Measurements from ENCODE around the gene ABCA10.
"Not testable (repeated sequence)": the region's sequence is repeated elsewhere in the genome, so short reads cannot be mapped to it uniquely, and the experiment has no call there.

The ABCA10 gene, protein sequence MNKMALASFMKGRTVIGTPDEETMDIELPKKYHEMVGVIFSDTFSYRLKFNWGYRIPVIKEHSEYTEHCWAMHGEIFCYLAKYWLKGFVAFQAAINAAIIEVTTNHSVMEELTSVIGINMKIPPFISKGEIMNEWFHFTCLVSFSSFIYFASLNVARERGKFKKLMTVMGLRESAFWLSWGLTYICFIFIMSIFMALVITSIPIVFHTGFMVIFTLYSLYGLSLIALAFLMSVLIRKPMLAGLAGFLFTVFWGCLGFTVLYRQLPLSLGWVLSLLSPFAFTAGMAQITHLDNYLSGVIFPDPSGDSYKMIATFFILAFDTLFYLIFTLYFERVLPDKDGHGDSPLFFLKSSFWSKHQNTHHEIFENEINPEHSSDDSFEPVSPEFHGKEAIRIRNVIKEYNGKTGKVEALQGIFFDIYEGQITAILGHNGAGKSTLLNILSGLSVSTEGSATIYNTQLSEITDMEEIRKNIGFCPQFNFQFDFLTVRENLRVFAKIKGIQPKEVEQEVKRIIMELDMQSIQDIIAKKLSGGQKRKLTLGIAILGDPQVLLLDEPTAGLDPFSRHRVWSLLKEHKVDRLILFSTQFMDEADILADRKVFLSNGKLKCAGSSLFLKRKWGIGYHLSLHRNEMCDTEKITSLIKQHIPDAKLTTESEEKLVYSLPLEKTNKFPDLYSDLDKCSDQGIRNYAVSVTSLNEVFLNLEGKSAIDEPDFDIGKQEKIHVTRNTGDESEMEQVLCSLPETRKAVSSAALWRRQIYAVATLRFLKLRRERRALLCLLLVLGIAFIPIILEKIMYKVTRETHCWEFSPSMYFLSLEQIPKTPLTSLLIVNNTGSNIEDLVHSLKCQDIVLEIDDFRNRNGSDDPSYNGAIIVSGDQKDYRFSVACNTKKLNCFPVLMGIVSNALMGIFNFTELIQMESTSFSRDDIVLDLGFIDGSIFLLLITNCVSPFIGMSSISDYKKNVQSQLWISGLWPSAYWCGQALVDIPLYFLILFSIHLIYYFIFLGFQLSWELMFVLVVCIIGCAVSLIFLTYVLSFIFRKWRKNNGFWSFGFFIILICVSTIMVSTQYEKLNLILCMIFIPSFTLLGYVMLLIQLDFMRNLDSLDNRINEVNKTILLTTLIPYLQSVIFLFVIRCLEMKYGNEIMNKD (N-terminal part only)

DNA sequence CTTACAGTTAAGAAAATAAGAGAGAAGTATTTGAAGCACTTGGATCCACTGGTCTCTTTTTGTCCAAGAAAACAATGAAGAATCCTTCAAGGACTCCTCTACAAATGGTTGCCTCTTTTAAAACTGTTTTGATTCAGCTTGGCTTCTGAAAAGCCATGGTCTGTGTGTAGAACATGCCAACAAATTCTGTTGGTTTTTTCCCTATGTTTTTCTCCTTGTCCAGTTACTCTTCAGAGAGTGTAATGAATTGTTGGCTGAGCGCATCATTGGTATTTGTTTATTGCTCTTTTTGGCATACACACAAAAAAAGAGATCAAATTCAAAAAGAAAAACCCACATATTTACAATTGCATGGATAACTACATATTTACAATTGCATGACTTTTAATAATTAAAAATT lies at the start of gene ABCA10:
Gene ABCA10 (minus strand): TSS at position 249 of the 400 bp plus-strand sequence. CDS start 3,466 bp downstream, outside the sequence.
- DNase-seq: no peak

DNA sequence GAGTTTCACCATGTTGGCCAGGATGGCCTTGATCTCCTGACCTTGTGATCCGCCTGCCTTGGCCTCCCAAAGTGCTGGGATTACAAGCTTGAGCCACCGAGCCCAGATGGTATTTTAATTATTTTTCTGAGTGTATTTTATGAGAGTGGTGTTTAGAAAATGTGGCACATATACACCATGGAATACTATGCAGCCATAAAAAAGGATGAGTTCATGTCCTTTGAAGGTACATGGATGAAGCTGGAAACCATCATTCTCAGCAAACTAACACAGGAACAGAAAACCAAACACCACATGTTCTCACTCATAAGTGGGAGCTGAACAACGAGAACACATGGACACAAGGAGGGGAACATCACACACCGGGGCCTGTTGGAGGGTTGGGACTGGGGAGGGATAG lies 47.7 kb upstream of the ABCA10 start:
- not testable (repeated sequence) for DNase-seq

- DNase-seq: no peak
Observed at GRCh38 chr17:69275751-69276150, 47.1 kb upstream of the ABCA10 start.

DNA sequence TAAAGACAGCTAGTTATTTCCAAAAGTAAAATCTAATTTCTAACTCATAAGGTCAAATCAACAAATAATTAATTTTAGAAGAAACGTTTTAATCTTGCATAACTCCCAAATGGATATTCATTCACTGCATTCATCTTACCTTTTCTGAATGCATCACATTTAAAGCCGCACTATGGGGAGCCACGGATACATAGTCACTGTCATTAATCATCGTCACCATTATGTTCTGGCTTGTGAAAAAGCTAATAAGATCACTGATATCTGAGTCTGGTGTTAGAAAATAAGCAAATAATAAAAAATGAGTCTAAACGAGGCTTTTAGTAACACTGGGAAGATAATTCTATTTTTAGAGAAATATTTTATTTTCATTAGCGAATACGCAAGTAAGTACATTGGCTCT lies 42.4 kb upstream of the ABCA10 start:
- DNase-seq: no peak

DNA sequence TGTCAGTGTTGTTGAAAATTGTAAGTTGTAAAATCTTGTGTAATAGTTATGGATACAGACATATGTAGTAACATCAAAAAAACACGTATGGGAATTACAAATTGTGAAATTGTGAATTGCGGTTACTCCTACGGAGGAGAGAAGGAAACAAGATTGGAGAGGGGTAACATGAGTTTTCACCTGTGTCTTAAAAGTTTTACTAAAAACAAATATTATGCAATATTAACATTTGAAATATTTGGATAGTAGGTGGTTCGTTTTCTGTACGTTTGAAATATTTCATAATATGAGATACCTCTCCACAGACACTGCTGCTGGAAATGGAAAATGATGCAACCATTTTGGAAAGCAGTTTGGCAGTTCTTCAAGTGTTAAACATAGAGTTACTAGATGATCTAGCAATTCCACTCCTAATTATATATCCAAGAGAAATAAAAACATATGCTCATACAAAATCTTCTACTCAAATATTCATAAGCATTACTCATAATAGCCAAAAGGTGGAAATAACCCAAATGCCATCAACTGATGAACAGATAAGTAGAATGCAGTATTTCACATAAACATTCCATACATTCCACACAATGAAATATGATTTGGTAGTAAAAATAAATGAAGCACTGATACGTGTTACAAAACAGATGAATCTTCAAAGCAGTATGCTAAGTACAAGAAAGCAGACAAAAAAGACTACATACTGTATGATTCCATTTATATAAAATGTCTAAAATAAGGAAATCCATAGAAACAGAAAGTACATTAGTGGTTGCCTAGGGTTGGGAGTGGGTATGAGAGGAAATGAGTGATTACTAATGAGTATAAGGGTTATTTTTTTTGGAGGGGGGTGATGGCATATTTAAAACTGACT lies 40.7 kb upstream of the ABCA10 start:
- no peak for DNase-seq

DNA sequence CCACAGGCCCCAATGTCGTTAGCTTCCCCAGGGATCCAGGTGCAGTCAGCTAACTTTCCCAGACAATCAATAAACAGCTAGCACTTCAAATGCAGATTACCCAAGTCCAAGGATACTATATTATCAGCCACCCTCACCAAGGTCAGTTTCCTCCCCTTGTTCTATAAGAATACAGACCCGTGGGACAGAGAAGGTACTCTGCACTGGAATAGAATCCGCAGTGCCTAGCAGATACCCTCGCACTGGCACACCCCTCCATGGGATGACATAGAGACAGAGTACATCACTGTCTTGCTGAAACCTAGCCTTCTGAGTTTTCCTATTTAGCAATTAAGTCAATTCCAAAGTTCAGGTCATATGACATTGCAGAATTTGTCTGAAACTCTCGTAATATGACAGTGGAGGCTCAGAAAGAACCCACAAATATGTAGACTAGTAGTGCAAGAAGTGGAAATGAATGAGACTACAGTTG lies 40.0 kb upstream of the ABCA10 start:
- DNase-seq: no peak

GRCh38 chr17:69267219-69267618 lies 38.6 kb upstream of the ABCA10 start:
- no peak for DNase-seq

GRCh38 chr17:69265873-69266272 lies 37.2 kb upstream of the ABCA10 start:
- DNase-seq: no peak

- no peak for DNase-seq
Observed at GRCh38 chr17:69254187-69254586, 25.6 kb upstream of the ABCA10 start.

DNA sequence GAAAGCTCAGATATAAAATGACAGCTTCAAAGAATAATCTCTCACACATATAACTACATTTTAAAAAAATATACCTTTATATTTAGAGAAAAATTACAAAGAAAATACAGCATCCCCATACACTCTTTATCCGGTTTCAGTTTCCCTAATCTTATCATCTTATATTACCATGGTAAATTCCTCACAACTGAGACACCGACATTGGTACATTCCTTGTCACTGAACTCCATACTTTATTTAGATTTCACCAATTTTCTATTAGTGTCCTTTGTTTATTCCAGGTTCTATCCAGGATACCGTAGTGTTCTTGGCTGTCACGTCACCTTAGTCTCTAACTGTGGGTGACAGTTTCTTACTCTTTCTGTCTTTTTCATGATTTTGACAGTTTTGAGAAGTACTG lies 22.0 kb upstream of the ABCA10 start:
- no peak for DNase-seq

GRCh38 chr17:69246726-69247375 lies 18.2 kb upstream of the ABCA10 start:
- DNase-seq: peak; percentile 51

DNA sequence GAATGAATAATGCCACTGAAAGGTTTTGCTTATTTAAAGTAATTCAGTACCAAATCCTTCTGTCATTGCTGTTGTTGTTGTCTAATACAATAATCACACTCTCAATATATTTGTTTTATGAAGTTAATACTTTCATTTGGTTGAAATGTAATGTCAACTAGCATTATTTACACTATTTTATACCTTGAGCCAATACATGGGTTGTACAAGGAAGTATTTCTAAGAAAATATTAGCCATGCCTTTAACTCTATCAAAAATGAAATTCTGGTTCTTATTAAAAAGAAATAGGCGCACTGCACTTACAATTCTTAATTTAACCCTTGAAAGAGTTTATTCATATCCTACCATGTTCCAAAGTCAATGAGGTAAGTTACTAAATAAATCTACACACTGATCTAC lies 17.6 kb upstream of the ABCA10 start:
- DNase-seq: no peak

- no peak for DNase-seq
Observed at GRCh38 chr17:69245617-69246016, 17.0 kb upstream of the ABCA10 start.

DNA sequence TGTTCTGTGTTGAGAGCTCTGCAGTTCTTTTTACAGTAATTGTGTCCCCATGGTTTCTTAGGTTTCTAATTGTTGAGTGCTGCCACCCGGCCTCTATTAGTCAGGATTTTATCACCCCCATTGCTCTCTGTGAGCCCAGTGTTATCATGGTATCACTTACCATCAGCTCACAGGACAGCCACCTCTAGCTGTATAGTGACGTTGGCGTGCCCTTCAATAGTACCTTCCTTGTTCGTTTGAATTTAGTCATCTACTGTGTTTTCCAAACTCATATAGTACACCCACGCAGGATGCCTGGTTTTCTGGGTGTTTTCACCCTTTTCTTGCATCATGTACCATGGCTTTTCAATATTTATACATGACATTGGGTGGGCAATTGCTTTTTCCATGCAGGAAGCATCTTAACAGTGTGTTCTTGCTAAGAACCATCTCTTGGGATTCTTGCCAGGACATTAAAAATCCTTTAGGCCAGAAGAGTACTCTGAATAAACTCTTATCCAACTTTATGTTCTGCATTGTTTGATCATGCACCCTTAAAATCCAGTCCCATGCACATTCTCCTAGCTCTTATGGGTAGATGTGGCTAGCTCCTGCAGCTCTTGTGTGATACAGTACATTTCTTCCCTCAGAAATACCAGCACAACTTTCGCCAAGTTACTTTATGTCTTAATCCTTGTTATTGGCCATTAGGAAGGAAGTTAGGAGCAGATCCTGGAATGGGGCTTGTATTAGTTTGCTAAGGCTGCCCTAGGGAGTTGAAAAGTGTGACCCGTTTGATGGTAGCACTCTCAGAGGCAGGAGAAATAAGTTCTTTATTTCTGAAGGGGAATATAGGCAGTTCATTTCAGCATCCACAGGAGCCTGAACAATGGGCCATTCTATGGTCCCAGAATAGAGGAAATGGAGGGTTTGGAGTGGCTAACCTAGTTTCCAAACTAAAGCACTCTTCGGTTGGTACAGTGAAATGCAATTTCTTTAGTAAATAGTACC lies 11.3 kb upstream of the ABCA10 start:
- no peak for DNase-seq

DNA sequence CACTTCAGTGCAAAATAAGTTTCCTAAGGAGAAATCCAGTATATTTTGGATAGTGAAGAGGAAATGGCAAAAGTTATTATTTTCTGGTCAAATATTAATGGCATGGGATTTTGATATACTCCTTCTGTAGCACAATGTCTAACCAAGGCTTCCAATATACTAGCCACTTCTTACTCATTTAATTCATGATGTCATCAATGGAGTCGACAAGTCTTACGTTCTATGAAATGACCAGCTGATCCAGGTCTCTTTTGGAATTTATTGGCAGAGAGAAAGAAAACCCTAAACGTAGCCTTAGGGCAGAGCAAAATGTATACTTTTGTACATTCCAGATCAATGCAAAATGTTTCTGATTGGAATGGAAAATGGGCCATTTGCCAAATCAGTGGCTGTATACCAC lies 8.3 kb upstream of the ABCA10 start:
- DNase-seq: no peak

DNA sequence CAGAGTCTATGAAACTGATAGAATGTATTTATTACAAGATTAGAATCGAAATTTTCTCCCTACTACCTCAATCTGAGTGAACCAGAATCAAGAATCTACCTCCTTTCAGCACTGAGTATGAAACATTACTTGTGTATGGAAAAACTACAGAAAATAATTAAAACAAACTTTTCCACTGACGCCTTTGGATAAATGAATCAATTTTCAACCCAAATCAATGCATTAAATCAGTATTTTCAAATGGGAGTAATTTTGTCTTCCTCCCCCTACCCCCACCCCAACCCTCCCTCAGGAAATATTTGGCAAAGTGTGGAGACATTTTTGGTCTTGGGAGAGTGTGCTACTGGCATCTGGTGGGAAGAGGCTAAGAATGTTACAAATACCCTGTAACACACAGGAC lies 7.8 kb upstream of the ABCA10 start:
- DNase-seq: no peak

DNA sequence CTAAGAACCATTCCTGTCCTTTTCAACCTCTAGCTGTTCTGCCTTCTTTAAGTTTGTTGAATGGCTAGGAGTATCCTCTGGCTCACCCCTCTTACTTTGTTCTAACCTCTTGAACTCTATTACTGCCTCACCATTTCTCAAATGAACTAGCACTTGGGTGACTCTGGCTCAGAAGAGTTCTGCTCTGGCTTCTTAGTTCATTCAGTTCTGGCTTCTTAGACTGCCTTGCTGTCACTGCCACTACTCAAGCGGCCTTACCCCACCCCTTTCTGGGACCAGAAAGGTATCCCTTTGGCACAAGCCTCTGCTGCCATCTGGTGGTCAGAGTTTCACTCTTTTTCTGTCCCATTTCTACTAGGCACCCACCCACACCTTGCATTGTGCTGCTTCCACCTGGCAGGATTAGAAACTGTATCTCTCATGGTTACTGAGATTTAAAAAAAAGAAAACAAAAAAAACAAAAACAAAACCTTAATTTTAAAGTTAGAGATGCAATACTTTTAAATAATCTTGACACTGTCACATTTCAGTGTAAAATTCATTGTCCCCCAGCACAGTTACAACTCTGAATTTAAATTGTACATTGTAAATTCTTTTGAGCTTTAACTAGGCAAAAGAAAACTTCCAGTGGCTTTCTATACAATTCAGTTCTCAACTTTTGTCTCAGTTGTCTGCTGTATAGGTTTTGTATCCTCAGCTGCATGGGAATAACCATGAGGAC lies 6.9 kb upstream of the ABCA10 start:
- peak; percentile 68 for DNase-seq

DNA sequence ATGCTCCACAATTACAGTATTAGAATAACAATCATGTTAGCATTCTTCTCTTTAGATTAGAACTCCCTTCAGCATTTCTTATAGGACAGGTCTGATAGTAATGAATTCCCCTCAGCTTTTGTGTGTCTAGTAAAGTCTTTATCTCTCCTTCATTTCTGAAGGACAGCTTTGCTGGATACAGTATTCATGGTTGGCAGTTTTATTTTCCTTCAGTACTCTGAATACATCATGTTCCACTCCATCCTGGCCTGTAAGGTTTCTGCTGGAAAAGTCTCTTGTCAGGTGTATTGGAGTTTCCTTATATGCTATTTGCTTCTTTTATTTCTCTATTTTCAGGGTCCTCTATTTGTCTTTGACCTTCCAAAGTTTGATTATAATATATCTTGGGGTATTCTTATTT lies 4.0 kb upstream of the ABCA10 start:
- no peak for DNase-seq

DNA sequence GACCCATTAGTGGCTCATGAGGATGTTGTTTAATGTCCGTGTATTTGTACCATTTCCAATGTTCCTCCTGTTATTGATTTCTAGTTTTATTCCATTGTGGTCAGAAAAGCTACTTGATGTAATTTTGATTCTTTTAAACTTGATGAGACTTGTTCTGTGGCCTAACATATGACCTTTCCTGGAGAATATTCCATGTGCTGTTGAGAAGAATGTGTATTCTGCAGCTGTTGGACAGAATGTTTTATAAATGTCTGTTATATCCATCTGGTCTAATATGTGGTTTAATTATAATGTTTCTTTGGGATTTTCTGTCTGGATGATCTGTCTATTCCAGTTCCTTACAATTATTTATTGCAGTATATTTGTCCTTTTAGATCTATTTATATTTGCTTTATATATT lies 2.9 kb upstream of the ABCA10 start:
- DNase-seq: no peak

GRCh38 chr17:69230939-69231338 lies 2.3 kb upstream of the ABCA10 start:
- no peak for DNase-seq

All from NCI-H1105 treated with DMSO at 0.1 percent for 48 hours (cell line).